ENCODE measurements around the gene ALPL.
"Not testable (repeated sequence)": the region's sequence is repeated elsewhere in the genome, so short reads cannot be mapped to it uniquely, and the experiment has no call there.

ALPL gene

DNA sequence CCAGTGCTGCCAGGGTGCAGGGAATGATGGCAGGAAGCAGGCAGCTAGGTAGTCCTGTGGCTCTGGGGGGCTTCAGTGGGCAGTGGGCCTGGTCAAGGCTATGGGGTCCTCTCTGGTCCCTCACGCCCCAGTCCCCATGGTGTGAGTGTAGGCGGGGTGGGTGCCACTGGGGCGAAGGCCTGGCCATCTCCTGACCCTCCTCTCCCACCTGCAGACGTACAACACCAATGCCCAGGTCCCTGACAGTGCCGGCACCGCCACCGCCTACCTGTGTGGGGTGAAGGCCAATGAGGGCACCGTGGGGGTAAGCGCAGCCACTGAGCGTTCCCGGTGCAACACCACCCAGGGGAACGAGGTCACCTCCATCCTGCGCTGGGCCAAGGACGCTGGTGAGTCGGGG, 53.7 kb downstream of the ALPL start:
- DNase-seq = no peak

DNA sequence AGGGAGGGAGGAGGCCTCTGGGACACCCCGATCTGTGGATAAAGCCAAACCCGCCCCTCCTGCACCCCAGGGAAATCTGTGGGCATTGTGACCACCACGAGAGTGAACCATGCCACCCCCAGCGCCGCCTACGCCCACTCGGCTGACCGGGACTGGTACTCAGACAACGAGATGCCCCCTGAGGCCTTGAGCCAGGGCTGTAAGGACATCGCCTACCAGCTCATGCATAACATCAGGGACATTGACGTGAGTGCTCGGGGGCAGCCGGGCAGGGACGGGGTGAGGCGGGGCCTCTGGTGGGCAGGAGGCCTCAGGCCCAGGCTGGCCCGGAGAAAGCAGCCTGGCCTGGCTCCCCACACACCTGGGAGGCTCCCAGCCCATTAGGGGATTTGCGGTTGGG, 54.7 kb downstream of the ALPL start:
- DNase-seq = no peak

DNA sequence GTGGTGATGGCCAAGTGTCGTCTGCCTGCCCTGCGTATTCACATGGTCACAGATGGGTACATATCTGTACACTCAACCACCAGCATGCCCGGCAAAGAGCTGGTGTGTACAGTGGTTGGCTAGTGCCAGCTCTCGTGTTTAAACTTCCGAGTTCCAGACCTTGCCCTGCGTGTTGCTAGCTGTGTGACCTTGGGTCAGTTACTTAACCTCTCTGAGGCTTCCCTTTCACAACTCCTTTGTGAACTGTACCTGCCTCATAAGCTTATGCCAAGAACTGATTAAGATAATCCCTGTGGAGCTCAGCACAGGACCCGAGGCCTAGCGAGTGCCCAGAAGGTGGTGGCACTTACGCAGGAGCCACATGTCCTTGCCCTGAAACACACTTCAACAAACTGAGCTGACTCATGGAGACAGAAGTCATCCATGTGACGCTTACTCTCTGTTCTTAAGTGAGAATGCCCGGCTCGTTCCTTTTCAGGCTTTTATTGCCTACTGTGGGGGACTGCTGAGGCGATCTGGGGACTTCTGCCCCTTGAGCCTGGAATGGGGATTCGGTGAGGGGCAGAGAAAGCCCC, 55.4 kb downstream of the ALPL start:
- peak; percentile 38 to 61 (median 56) for DNase-seq

DNA sequence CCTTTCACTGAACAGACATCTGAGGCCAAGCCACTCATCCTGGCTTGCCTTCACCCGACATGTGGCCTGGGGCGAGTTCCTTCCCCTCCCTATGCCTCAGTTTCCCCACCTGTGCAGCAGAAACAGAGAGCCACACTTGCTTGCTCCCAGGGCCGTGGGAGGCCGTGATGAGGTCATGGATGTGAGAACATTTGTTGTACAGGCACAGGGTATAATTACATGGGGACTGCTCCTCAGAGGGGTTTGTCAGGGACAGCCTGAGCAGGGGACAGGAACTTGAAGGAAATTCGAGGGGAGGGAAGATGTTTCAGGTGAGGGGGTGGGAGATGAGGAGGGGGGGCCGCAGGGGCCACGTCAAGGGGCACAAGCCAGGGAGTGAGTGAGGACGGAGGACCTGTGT, 56.1 kb downstream of the ALPL start:
- DNase-seq = peak in 1 of 4 experiments; percentile 24

DNA sequence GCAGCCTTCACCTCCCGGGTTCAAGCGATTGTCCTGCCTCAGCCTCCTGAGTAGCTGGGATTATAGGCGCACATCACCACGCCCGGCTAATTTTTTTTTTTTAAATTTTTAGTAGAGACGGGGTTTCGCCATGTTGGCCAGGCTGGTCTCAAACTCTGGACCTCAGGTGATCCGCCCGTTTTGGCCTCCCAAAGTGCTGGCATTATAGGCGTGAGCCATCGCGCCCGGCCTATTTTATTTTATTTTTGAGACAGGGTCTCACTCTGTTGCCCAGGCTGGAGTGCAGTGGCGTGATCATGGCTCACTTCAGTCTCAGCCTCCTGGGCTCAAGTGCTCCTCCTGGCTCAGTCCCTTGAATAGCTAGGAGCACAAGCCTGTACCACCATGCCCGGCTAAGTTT, 57.1 kb downstream of the ALPL start:
- not testable (repeated sequence) for DNase-seq

DNA sequence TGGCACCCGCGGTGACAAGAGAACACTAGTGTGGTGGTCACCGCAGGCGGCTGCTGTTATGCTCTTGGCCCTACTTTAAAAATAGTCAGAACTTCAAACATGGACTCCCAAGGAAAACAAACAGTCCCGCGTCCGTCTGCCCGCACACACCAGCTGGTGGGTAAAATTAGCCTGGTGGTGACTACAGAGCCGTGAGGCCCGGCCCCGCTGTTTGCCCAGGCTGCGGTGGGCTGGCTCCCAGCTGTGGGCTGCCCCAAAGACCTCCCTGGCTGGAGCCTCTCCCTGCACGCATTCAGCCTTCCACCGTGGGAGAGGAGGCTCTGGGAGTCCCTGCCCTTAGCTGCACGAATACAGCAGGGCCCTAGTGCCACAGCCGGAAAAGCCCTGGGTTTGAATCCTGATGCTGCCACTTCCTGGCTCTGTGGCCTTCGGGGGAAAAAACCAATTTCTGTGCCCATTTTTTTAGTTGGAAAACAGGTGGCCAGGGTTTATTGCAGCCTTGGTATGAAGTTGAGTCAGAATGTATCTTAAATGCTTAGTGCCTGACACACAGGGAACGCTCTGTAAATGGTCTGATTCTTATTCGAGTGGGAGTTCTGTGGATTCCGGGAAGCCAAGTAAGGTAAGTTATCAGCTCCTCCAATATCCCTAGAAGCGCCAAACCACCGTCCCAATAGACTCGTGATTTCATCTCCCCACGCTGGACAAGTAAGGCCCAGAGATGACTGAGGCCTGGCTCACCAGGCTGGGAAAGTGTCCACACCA, 58.2 kb downstream of the ALPL start:
- DNase-seq = no peak

DNA sequence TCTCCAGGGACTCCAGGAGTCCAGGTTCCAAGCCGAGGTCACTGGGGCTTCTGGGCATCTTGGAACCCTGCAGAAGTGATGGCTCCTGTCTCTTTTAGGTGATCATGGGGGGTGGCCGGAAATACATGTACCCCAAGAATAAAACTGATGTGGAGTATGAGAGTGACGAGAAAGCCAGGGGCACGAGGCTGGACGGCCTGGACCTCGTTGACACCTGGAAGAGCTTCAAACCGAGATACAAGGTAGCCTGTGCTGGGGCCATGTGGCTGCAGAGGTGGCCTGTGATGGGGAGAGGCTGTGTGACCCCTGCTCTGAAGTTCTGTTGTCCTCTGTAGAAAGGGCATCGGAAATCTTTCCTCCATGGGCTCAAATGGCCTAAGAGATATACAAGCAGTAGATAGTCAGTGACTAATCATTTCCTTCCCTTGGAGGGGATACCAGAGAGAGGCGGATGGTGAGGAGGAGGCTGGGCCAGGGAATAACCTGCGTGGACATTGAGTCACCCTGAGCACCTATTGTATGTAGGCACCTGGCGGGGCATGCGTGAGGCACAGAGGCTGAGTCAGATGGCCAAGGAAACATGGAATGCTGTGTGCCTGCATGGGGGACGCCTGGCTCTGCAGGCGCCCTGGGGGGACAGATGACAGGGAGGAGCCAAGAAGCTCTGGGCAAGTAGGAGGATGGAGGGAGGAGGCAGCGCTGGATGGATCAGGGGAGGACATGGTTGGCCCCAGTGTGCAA, 59.0 kb downstream of the ALPL start:
- DNase-seq = no peak

DNA sequence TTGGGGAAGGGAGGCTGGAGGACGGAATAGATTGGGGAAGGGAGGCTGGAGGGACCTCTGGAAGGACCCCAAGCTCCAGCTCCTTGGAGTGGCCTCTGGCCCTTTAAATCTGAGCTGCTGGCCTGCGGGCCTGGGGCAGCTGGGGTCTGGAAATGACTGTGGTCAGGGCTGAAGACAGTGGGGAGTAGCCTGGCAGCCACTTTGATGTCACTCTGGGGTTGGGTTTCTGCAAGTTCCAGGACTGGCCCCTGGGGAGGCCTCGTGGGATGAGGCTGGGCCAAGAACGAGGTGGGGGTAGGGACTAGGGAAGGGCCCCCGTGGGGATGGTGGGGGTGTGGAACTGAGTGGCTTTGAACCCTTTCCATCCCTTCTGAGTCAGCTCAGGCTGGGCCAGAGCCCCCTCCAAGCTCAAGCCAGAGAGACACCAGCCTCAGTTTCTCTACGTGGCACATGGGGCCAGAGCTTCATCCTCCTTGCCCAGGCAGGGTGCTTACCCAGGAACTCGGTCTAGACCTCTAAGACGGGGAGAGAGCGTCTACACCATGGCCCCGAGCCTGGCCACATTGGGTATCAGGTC, 59.7 kb downstream of the ALPL start:
- DNase-seq = no peak

DNA sequence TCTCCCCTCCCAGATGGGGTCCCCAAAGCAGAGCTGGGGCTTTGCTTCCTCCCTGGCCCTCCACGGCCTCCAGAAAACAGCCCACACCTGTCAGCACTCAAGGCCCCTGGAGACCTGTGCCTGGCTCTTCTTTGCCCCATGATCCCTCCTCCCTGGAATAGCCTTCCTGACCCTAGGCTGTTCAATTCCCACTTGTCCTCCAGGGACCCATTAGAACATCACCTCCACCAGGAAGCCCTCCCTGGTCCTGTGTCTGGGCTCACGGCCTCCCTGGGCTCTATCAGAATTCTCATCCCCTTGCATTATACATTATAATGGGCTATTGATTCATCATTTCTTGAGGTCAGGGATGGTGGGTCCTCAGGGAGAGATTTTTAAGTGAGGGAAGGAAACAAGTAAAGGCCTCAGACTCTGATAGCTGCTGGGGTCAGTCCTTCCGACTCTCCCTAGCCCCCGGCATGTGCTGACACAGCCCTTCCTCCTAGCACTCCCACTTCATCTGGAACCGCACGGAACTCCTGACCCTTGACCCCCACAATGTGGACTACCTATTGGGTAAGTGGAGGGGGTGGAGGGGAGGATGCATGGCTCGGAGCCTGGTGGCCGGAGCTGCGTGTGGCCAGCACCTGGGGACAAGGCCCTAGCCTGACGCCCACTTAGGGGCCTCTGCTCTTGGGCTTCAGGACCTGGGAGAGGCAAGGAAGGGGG, 60.8 kb downstream of the ALPL start:
- no peak for DNase-seq

DNA sequence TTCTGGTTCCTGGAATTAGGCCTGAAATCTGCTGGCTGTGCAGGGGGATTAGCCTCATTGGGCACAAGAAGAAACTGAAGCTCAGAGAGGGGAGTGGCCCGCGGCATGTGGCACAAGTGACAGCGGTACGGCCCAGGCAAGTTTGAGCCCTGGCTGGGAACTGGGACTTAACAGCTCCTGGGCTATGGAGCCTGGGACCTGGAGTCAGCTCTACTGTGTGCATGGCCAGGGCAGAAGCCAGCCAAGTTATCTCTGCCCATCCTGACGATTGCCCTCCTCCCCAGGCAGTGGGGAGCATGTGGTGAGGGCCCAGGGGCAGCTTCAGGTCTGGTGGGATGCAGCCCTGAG, 61.3 kb downstream of the ALPL start:
- no peak for DNase-seq

DNA sequence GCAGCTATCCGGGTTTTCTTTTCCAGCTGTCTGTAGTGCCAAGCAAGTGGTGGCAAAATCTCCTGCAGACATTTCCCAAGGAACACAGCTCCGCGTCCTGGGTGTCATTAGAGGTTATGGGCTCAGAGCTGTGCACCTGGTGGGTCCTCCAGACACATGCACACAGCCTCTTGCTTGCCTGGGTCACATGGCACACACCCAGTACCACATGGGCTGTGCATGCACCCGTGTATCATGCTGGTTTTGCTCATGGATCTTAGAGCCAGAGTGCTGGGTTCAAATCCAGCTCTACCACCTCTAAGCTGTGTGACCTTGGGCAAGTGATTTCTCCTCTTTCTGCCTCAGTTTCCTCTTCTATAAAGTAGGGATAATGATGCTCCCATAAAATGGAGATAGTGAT, 61.7 kb downstream of the ALPL start:
- DNase-seq = no peak

DNA sequence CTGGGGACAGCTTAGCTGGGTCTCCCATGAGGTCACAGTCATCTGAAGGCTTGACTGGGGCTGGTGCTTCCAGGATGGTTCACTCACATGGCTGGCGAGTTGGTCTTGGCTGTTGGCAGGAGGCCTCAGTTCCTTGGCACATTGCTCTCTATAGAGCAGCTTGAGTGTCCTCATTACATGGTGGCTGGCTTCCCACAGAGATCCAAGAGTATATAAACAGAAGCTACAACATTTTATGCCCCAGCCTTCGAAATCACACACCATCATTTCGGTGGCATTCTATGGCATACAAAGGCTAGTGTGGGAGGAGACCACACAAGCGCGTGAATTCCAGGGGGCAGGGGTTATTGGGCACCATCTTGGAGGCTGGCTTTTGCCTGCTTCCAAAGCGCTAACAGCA, 63.0 kb downstream of the ALPL start:
- no peak for DNase-seq

DNA sequence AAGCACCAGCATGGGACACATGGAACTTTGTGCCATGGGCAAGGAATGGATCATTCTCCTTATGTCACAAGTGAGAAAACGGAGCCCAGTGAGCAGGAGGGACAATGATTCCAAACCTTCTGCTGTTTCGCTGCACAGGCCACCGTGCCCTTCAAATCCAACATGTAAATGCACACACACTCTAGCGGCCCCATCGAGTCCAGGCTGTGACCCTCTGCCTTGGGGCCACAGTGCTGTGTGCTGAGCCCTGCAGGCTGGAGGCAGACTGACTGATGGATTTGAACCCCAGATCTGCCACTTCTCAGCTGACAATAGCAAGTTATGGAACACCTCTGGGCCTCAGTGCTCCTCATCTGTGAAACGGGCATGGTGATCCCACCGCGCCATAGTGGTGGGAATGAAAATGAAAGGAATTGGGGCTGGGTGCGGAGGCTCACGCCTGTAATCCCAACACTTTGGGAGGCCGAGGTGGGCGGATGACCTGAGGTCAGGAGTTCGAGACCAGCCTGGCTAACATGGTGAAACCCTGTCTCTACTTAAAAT, 63.6 kb downstream of the ALPL start:
- DNase-seq = no peak

DNA sequence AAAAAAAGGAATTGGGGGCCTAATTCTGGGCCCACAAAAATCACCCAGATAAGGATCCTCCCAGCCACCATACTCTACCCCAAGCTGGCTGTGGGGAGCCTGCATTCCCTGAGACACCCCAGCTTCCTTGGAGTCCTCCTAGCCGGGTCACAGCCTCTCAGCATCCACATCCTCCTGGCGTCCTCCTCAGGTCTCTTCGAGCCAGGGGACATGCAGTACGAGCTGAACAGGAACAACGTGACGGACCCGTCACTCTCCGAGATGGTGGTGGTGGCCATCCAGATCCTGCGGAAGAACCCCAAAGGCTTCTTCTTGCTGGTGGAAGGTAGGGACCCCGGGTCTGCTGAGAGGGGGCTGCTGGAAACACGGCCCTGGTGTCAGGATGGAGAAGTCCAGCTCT, 64.3 kb downstream of the ALPL start:
- no peak for DNase-seq

DNA sequence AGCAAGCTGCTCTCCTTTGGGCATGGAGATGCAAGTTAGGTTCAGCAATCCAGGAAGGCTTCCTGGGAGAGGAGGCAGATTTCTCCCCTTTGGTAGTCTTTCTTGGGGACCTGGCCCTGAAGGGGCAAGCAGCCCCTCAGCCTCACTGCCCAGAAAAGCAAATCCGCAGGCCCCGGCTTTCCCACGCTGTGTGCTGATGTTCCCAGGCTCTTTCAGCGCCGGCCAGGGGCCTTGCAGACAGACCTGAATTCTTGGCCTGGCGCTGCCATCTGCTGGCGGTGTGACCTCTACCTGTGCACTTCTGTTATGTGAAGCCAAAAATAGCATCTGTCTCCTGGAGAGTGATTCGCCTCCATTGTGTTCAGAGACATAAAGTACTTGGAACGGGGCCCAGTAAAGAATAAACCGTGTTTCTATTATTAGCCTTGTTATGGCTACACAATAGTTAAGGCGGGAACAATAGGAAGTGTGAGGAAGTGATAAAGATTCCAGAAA, 64.8 kb downstream of the ALPL start:
- peak in 2 of 4 experiments; percentile 17 to 41 for DNase-seq

DNA sequence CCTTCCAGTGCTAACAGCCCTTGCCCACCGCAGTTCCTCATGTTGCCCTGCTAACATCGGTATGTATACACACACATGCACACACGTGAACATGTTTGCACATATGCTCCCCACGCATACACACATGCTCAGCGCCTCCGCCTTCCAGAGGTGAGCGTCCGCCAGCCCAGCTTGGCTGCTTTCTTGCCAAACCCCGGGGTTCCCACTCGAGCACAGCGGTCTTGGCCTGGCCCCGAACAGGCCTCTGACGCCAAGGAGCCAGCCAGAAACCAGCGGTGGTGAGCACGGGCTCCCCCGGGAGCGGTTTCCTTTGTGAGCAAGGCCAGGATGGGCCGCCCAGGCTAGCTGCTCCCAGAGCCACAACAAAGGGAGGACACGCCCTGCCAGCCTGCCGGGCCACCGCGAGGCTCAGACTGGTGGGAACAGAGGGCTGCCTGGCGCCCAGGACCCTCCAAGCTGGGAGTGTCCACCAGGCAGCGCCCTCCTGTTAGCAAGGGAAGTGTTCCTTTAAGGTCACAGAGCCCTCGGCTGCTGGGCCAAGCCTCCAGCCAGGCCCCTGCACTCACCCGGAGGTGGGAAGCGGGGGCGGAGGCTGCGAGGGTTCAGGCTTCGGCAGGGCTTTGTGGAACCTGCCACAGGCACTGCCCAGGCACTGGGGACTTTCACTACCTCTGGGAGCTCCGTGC, 65.4 kb downstream of the ALPL start:
- DNase-seq = no peak

DNA sequence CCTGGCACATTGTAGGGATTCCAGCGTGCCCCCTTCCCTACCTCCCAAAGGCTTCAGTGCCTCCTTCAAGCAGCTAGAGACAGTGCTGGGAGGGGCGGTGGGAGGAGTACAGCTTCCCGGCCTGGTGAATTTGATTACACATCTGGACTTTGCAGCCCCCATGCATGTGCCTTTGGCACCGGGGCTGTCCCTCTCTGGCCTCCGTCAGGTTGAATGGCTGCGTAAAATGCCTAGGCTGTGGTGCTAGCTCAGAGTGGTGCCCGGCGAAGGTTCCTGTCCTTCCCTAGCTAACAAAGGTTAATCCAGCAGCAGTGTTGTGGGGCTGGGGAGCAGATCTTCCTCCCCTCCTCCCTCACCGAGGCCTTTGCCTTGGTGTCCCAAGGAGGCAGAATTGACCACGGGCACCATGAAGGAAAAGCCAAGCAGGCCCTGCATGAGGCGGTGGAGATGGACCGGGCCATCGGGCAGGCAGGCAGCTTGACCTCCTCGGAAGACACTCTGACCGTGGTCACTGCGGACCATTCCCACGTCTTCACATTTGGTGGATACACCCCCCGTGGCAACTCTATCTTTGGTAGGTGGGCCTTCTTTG, 66.2 kb downstream of the ALPL start:
- no peak for DNase-seq

DNA sequence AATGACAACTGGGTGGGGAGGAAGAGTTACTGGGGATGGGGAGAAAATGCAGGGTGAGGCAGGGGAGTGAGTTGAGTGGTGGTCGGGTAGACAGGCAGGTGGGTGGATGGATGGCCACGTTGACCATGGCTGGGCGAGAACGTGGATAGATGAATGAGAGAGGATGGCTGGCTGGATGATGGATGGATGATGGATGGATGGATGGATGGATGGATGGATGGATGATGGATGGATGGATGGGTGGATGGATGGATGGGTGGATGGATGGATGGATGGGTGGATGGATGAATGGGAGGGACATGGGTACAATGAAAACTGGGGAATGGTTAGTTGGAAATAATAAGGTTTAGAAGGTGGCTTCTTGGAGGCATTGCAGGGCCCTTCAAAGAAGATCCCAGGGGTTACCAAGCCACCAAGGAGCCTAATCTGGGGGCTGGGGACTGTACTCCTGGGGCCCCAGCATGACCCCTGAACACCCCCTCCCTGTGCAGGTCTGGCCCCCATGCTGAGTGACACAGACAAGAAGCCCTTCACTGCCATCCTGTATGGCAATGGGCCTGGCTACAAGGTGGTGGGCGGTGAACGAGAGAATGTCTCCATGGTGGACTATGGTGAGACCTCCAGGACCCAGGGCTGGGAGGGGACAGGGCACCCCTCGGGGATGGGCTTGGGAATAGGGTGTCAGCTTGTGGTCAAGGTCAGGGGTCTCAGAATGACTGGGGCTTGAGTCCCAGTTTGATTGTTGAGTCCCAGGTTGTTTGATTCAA, 67.0 kb downstream of the ALPL start:
- DNase-seq = no peak

DNA sequence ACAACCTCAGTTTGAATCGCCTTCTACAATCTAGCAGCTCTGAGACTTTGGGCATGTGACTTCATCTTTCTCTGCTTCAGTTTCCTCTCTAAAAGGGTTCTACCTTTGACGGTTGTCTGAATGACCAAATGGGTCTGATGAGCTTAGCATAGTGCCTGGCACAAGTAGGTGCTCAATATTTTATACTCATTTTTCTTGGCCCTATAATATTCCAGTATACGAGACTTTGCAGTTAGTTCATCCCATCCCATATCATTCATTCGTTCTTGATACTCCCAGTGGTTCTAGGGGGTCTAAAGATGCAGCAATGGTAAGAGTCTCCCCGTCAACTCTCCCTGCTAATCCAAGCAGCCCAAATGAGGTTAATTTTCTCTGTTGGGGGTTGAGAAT, 67.6 kb downstream of the ALPL start:
- DNase-seq = no peak

DNA sequence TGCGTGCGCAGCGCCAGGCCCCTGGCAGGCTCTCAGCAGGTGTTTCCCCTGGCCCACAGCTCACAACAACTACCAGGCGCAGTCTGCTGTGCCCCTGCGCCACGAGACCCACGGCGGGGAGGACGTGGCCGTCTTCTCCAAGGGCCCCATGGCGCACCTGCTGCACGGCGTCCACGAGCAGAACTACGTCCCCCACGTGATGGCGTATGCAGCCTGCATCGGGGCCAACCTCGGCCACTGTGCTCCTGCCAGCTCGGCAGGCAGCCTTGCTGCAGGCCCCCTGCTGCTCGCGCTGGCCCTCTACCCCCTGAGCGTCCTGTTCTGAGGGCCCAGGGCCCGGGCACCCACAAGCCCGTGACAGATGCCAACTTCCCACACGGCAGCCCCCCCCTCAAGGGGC, 68.1 kb downstream of the ALPL start:
- no peak for DNase-seq

DNA sequence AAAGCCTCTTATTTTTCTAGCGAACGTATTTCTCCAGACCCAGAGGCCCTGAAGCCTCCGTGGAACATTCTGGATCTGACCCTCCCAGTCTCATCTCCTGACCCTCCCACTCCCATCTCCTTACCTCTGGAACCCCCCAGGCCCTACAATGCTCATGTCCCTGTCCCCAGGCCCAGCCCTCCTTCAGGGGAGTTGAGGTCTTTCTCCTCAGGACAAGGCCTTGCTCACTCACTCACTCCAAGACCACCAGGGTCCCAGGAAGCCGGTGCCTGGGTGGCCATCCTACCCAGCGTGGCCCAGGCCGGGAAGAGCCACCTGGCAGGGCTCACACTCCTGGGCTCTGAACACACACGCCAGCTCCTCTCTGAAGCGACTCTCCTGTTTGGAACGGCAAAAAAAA, 68.7 kb downstream of the ALPL start:
- no peak for DNase-seq

All from suppressor macrophage (primary cell).